Measurements from ENCODE around the gene SPTBN4. TPM values are rescaled to one million over a fixed set of nuclear protein-coding genes. Genes with fewer than 3 reads are reported as not detected.

SPTBN4 gene
- total and polyA plus RNA-seq, 2 donors (not counting 1 experiment from before 2014, with no cell fraction given), result 0.03 to 0.67 TPM

DNA sequence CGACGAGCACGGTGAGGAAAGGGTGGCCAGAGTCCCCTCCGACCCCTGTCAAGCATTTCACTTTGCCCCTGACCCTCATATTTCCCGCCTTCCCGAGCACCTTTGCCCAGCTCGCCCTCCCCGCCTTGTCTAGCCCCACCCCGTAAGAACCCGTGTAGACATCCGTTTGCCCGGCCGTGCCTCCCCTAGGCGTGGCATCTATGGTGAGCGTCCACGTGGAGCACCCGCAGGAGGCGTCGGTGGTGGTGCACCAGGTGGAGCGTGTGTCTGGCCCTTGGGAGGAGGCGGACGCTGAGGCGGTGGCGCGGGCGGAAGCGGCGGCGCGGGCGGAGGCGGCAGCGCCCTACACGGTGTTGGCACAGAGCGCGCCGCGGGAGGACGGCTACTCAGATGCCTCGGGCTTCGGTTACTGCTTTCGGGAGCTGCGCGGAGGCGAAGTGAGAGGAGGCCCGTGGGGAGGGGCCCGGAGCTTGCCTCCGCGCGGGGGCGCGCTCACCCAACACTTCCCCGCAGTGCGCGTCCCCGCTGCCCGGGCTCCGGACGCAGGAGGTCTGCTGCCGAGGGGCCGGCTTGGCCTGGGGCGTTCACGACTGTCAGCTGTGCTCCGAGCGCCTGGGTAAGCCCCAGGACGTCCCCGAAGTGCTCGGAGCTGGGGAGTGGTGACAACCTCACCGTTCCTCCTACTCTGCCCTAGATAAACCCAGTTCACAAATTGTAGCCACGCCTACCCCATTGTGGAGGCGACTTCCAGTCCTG, 138.6 kb downstream of the SPTBN4 start:
- Histone ChIP-seq H3K4me1 (ENCODE audit: control insufficient read depth in 2 of 2, insufficient read depth in 2 of 2, low read length in 2 of 2) (peaks cover 64 to 74% of the 10 kb centered on the region in 2 donors), H3K4me3 (ENCODE audit: control extremely low read depth in 1 of 5, extremely low read depth in 1 of 5, insufficient read depth in 1 of 5, low read depth in 2 of 5, low read length in 4 of 5) (peak overlapping the region in 4 of 5 experiments; percentile 39 to 77 (median 58)), H3K4me2 (replicated peaks; ENCODE audit: low read depth, low read length, poor library complexity, severe bottlenecking) (peak overlapping the region; percentile 96), H3K9ac (ENCODE audit: low read length) (peak overlapping the region; percentile 74), H3K36me3 (replicated peaks in 1 of 2; ENCODE audit: control extremely low read depth in 1 of 2, control insufficient read depth in 1 of 2, extremely low read depth in 1 of 2, insufficient read depth in 2 of 2, low read length in 1 of 2) (no peaks in the 10 kb centered on the region), H3K79me2 (ENCODE audit: control insufficient read depth, insufficient read depth, low read length) (no peaks in the 10 kb centered on the region), H2AFZ (ENCODE audit: insufficient read depth, low read depth, low read length, poor library complexity, severe bottlenecking) (peak overlapping the region; percentile 77), H3K27me3 (replicated peaks in 1 of 4; ENCODE audit: control extremely low read depth in 1 of 4, control insufficient read depth in 3 of 4, insufficient read depth in 4 of 4, low read length in 3 of 4) (peaks cover 0 to 25% (median 13%) of the 10 kb centered on the region in 4 experiments), H3K27ac (ENCODE audit: low read length in 2 of 2) (peak overlapping the region; percentile 40 to 78), H4K20me1 (ENCODE audit: control insufficient read depth, insufficient read depth, low read length, poor library complexity, severe bottlenecking) (no peaks in the 10 kb centered on the region), H3K9me3 (ENCODE audit: control extremely low read depth in 1 of 3, control insufficient read depth in 2 of 3, insufficient read depth in 1 of 3, low read length in 2 of 3) (peaks cover 0 to 20% (median 0%) of the 10 kb centered on the region in 3 donors)
- intact Hi-C loops (cut with micrococcal nuclease), result loop anchor here (1.0 to 2.0 kb wide), 3 partner anchors 8 to 321 kb away; partner anchors contain the start of gene AKT2
- peaks cover 70% of the 10 kb centered on the region for H3K4me1 Mint-ChIP-seq
- peak; percentile 40 for ATAC-seq (ENCODE audit: low read depth)
- POLR2A ChIA-PET, result interaction anchor here (0.6 to 3.9 kb wide), 11 partner anchors 8 to 1793 kb away, joined by 3 to 19 read pairs (median 4); partner anchors contain the start of genes AKT2, BLVRB and RAB4B
- WGBS (ENCODE audit: insufficient coverage), result under 1% methylated on average over 71 of the region's 71 CpGs
- CTCF ChIA-PET, result interaction anchor here (0.8 to 8.6 kb wide), 8 partner anchors 9 to 300 kb away, joined by 3 to 84 read pairs (median 4); partner anchors contain the start of gene RAB4B
- TF ChIP-seq EZH2 (IDR thresholded peaks at IDR 0.05; ENCODE audit: borderline replicate concordance, insufficient read depth, low read depth, low read length, poor library complexity, severe bottlenecking), result no peak
- TF ChIP-seq, protein P1, sequence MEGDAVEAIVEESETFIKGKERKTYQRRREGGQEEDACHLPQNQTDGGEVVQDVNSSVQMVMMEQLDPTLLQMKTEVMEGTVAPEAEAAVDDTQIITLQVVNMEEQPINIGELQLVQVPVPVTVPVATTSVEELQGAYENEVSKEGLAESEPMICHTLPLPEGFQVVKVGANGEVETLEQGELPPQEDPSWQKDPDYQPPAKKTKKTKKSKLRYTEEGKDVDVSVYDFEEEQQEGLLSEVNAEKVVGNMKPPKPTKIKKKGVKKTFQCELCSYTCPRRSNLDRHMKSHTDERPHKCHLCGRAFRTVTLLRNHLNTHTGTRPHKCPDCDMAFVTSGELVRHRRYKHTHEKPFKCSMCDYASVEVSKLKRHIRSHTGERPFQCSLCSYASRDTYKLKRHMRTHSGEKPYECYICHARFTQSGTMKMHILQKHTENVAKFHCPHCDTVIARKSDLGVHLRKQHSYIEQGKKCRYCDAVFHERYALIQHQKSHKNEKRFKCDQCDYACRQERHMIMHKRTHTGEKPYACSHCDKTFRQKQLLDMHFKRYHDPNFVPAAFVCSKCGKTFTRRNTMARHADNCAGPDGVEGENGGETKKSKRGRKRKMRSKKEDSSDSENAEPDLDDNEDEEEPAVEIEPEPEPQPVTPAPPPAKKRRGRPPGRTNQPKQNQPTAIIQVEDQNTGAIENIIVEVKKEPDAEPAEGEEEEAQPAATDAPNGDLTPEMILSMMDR (IDR thresholded peaks at IDR 0.05), result peak; percentile 9
- H3K9me3 Mint-ChIP-seq (ENCODE audit: insufficient read depth), result no peaks in the 10 kb centered on the region
- H3K27me3 Mint-ChIP-seq, result peaks cover 10% of the 10 kb centered on the region
- peak; percentile 90 for DNase-seq
- H3K4me3 Mint-ChIP-seq, result peak overlapping the region; percentile 85
- peak overlapping the region; percentile 90 for H3K27ac Mint-ChIP-seq

Measured in B cell (primary cell).